ENCODE results near the gene C2CD3. TPM values are rescaled to one million over a fixed set of nuclear protein-coding genes. Genes with fewer than 3 reads are reported as not detected.

C2CD3 gene
- total RNA-seq, 1 donor from 2014 or later: 53.7 TPM

DNA sequence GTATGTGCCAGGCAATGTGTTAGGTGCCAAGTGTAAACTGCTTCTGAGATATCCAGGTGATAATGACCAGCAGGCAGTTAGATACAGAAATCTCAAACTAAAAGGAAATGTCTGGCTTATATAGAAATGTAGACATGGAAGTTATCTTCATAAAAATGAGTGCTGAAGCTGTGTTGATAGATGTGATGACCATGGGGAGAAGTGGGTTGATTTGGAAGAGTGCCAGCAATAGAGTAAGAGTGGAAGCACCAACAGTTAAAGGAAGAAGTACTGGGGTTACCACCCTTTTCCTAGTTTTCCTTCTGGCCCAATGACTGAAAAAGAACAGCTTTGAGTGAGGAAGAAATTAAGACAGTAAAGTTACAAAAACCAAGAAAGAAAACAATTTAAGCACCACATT is 68.5 kb downstream of the C2CD3 start:
- peaks cover 19% of the 10 kb centered on the region for H3K36me3 Mint-ChIP-seq (ENCODE audit: low read depth, unreplicated experiment)

DNA sequence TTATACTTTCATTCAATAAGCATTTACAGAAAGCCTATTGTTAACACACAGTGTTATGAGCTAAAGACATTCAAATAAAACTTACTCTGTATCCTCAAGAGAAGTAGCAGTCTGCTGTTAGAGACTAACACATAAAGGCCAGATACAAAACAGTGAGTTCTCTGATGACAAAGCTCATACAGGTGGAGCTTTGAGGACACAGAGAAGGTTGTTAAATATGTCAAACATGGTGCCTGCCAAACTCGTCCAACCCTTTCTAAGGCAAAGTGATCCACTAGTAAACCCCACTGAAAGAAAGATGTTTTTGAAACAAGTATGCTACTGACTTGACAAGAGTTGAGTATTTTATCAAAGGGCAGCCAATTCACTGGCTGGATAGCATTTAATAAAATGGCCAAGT is 70.1 kb downstream of the C2CD3 start:
- TF ChIP-seq EZH2 (IDR thresholded peaks at IDR 0.05; ENCODE audit: insufficient read depth, low read length): no peak
- TF ChIP-seq, protein P1, sequence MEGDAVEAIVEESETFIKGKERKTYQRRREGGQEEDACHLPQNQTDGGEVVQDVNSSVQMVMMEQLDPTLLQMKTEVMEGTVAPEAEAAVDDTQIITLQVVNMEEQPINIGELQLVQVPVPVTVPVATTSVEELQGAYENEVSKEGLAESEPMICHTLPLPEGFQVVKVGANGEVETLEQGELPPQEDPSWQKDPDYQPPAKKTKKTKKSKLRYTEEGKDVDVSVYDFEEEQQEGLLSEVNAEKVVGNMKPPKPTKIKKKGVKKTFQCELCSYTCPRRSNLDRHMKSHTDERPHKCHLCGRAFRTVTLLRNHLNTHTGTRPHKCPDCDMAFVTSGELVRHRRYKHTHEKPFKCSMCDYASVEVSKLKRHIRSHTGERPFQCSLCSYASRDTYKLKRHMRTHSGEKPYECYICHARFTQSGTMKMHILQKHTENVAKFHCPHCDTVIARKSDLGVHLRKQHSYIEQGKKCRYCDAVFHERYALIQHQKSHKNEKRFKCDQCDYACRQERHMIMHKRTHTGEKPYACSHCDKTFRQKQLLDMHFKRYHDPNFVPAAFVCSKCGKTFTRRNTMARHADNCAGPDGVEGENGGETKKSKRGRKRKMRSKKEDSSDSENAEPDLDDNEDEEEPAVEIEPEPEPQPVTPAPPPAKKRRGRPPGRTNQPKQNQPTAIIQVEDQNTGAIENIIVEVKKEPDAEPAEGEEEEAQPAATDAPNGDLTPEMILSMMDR (IDR thresholded peaks at IDR 0.05; ENCODE audit: insufficient read depth, low read depth, low read length): no peak
- H3K4me2 ChIP-seq (ENCODE audit: low read length): no peak overlapping the region
- no peaks in the 10 kb centered on the region for H3K4me1 Mint-ChIP-seq (ENCODE audit: low read depth, unreplicated experiment)

More for the DNA sequence above, 68.5 kb downstream of the C2CD3 start:
- no peaks in the 10 kb centered on the region for H3K4me1 ChIP-seq (ENCODE audit: insufficient read depth, low read length)
- no peaks in the 10 kb centered on the region for H3K27me3 Mint-ChIP-seq (ENCODE audit: low read depth, unreplicated experiment)
- no peaks in the 10 kb centered on the region for H3K9me3 Mint-ChIP-seq (ENCODE audit: unreplicated experiment)
- H3K27ac ChIP-seq (ENCODE audit: low read depth, low read length): no peak overlapping the region
- H3K36me3 ChIP-seq (ENCODE audit: insufficient read depth, low read length): peaks cover 45% of the 10 kb centered on the region
- no peaks in the 10 kb centered on the region for H3K79me2 ChIP-seq (ENCODE audit: insufficient read depth, low read length)
- no peaks in the 10 kb centered on the region for H3K4me1 Mint-ChIP-seq (ENCODE audit: low read depth, unreplicated experiment)
- H3K4me3 Mint-ChIP-seq (ENCODE audit: unreplicated experiment): no peak overlapping the region
- no peaks in the 10 kb centered on the region for H4K20me1 ChIP-seq (ENCODE audit: insufficient read depth, low read length)
- no peak overlapping the region for H2AFZ ChIP-seq (ENCODE audit: low read depth, low read length)
- H3K27ac Mint-ChIP-seq (ENCODE audit: unreplicated experiment): no peak overlapping the region
- no peak for FAIRE-seq
- no peak overlapping the region for H3K9ac ChIP-seq (ENCODE audit: low read length)
- no peak overlapping the region for H3K4me2 ChIP-seq (ENCODE audit: low read length)
- H3K27me3 ChIP-seq (ENCODE audit: insufficient read depth, low read length): no peaks in the 10 kb centered on the region
- H3K4me3 ChIP-seq (ENCODE audit: insufficient read depth, low read depth, low read length): no peak overlapping the region
- TF ChIP-seq, protein P1 (IDR thresholded peaks at IDR 0.05; ENCODE audit: insufficient read depth, low read depth, low read length): no peak
- TF ChIP-seq EZH2 (IDR thresholded peaks at IDR 0.05; ENCODE audit: insufficient read depth, low read length): no peak
- no peak for DNase-seq (ENCODE audit: low read depth)
- no peaks in the 10 kb centered on the region for H3K9me3 ChIP-seq (ENCODE audit: insufficient read depth, low read depth, low read length)

DNA sequence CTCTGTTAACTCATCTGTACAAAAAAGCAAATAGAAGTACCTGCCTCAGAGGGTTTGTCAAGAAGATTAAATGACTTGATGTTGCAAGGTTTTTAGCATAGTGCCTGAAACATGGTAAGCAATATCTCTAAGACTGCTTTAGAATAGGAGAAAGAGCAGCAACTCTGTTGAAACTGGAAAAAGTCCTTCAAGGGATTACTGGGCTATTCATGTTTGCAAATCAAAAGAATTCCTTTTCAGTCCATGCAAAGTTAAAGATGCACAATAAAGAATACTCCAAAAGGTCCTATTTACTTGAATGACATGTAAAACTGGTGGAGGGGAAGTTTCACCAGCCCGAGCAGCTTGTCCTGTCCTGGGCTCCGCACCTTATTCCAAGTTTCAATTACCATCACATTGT is 70.6 kb downstream of the C2CD3 start:
- Histone ChIP-seq H3K79me2 (ENCODE audit: insufficient read depth, low read length) (no peaks in the 10 kb centered on the region), H3K36me3 (ENCODE audit: insufficient read depth, low read length) (peaks cover 34% of the 10 kb centered on the region), H3K4me2 (ENCODE audit: low read length) (no peak overlapping the region), H3K27me3 (ENCODE audit: insufficient read depth, low read length) (no peaks in the 10 kb centered on the region), H3K4me1 (ENCODE audit: insufficient read depth, low read length) (no peaks in the 10 kb centered on the region), H3K9ac (ENCODE audit: low read length) (no peak overlapping the region), H4K20me1 (ENCODE audit: insufficient read depth, low read length) (no peaks in the 10 kb centered on the region), H3K27ac (ENCODE audit: low read depth, low read length) (no peak overlapping the region), H3K4me3 (ENCODE audit: insufficient read depth, low read depth, low read length) (no peak overlapping the region), H3K9me3 (ENCODE audit: insufficient read depth, low read depth, low read length) (no peaks in the 10 kb centered on the region), H2AFZ (ENCODE audit: low read depth, low read length) (no peak overlapping the region)
- no peak for FAIRE-seq
- Mint-ChIP-seq H3K4me3 (ENCODE audit: unreplicated experiment) (no peak overlapping the region), H3K9me3 (ENCODE audit: unreplicated experiment) (no peaks in the 10 kb centered on the region), H3K27ac (ENCODE audit: unreplicated experiment) (no peak overlapping the region), H3K27me3 (ENCODE audit: low read depth, unreplicated experiment) (no peaks in the 10 kb centered on the region), H3K4me1 (ENCODE audit: low read depth, unreplicated experiment) (no peaks in the 10 kb centered on the region), H3K36me3 (ENCODE audit: low read depth, unreplicated experiment) (peaks cover 15% of the 10 kb centered on the region)
- DNase-seq (ENCODE audit: low read depth): no peak
- TF ChIP-seq EZH2 (IDR thresholded peaks at IDR 0.05; ENCODE audit: insufficient read depth, low read length): no peak
- TF ChIP-seq, protein P1 (IDR thresholded peaks at IDR 0.05; ENCODE audit: insufficient read depth, low read depth, low read length): no peak

More for the DNA sequence above, 70.1 kb downstream of the C2CD3 start:
- Mint-ChIP-seq H3K27me3 (ENCODE audit: low read depth, unreplicated experiment) (no peaks in the 10 kb centered on the region), H3K4me3 (ENCODE audit: unreplicated experiment) (no peak overlapping the region), H3K36me3 (ENCODE audit: low read depth, unreplicated experiment) (peaks cover 18% of the 10 kb centered on the region), H3K27ac (ENCODE audit: unreplicated experiment) (no peak overlapping the region), H3K9me3 (ENCODE audit: unreplicated experiment) (no peaks in the 10 kb centered on the region)
- Histone ChIP-seq H3K4me3 (ENCODE audit: insufficient read depth, low read depth, low read length) (no peak overlapping the region), H3K27me3 (ENCODE audit: insufficient read depth, low read length) (no peaks in the 10 kb centered on the region), H3K27ac (ENCODE audit: low read depth, low read length) (no peak overlapping the region), H3K79me2 (ENCODE audit: insufficient read depth, low read length) (no peaks in the 10 kb centered on the region), H3K4me1 (ENCODE audit: insufficient read depth, low read length) (no peaks in the 10 kb centered on the region), H3K9me3 (ENCODE audit: insufficient read depth, low read depth, low read length) (no peaks in the 10 kb centered on the region), H2AFZ (ENCODE audit: low read depth, low read length) (no peak overlapping the region), H3K9ac (ENCODE audit: low read length) (no peak overlapping the region), H4K20me1 (ENCODE audit: insufficient read depth, low read length) (no peaks in the 10 kb centered on the region), H3K36me3 (ENCODE audit: insufficient read depth, low read length) (peaks cover 37% of the 10 kb centered on the region)
- DNase-seq (ENCODE audit: low read depth): no peak
- no peak for FAIRE-seq

All from astrocyte (in vitro differentiated cells and primary cell).